Measurements from ENCODE around the gene PIEZO2.

PIEZO2 gene

DNA sequence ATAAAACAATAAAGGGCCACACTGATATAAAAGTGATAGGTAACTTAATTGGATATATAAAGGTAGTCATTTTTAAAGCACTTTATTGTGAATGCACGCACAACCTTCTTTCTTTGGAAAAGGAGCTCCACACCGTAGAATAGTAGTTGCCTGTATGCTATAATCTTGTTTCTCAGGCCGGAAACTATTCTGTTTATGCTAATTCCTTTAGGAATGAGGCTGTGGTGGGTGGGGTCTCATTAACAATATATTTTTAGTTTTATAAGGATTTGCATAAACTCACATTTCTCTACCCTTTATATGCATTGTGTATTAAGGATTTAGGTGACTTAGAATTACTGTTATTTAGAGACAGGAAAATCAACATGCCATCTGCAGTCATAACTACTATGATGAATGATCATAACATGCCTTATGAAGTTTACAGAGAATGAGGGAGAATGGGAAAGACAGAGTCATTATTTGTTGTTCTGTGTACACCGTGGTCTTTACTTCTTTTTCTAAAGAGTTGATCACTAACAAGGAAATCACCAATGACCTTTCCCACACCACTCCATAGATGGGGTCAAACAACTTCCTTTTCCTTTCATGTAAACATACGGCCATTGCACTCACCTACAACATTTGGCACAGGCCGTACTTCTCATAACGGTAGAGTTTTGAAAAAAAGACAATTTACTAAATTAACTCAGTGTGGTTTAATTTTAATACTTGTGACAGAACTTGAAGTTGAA lies 84.5 kb downstream of the PIEZO2 start:
- H3K27ac ChIP-seq: no peak overlapping the region
- TF ChIP-seq, protein P1, sequence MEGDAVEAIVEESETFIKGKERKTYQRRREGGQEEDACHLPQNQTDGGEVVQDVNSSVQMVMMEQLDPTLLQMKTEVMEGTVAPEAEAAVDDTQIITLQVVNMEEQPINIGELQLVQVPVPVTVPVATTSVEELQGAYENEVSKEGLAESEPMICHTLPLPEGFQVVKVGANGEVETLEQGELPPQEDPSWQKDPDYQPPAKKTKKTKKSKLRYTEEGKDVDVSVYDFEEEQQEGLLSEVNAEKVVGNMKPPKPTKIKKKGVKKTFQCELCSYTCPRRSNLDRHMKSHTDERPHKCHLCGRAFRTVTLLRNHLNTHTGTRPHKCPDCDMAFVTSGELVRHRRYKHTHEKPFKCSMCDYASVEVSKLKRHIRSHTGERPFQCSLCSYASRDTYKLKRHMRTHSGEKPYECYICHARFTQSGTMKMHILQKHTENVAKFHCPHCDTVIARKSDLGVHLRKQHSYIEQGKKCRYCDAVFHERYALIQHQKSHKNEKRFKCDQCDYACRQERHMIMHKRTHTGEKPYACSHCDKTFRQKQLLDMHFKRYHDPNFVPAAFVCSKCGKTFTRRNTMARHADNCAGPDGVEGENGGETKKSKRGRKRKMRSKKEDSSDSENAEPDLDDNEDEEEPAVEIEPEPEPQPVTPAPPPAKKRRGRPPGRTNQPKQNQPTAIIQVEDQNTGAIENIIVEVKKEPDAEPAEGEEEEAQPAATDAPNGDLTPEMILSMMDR (conservative IDR thresholded peaks at IDR 0.05): no peak
- TF ChIP-seq ZFX (IDR thresholded peaks at IDR 0.05): no peak

DNA sequence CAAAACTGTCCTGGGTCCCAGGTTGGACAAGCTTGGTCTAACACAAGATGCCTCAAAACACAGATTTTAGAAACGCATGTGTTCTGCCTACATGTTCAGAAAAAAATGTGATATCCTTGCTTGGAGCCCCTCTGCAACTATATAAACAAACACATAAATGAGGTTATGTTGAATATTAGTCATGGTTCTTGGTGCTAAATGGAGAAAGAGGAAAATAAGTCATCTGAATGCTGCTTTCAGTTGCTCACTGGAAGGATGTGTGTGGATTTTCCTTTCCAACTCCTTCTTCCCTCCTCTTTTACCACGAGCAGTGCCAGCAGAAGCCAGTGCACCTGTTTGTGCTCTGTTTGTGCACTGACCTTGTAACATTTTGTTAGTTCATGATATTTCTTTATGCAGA lies 85.3 kb downstream of the PIEZO2 start:
- TF ChIP-seq, protein P1 (conservative IDR thresholded peaks at IDR 0.05): no peak
- TF ChIP-seq ZFX (IDR thresholded peaks at IDR 0.05): no peak
- H3K27ac ChIP-seq: no peak overlapping the region

DNA sequence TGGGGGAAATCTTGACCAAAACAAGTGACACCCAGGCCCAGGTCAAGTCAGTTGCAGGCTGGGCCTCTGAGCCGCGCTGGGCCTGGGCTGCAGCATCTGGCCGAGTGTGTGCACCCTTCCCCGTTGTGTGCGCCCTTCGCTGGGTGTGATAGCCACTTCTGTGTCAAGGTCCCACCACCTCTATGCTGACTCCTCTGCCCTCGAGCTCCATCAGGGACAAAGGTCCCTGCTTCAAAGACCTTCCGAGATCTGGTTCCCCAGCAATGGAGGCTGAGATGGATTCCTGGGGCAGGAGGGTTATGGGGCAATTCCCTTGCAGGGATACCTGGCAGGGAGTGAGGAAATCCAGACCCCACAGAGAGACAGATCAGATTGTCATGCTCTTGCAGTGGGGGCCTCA lies 93.6 kb downstream of the PIEZO2 start:
- TF ChIP-seq, protein P1 (conservative IDR thresholded peaks at IDR 0.05): no peak
- no peak for TF ChIP-seq ZFX (IDR thresholded peaks at IDR 0.05)
- no peak overlapping the region for H3K27ac ChIP-seq

DNA sequence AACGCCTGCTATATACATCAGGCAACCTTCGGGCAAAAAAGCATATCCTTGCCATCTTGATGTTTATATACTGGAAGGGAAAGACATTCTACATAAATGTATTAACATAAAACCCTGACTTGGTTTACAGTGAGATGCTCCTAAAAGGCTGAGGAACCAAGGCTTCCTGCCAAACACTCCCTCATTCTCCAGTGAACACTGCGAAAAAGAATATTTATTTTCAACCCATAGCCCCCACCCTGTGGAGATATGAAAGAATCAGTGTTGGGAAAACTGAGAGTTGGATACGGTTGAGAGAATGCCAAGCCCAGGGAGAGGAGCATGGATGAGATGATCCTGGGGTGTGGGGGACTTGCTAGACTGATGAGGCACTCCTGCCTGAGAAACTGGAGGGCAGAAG lies 94.9 kb downstream of the PIEZO2 start:
- no peak overlapping the region for H3K27ac ChIP-seq

DNA sequence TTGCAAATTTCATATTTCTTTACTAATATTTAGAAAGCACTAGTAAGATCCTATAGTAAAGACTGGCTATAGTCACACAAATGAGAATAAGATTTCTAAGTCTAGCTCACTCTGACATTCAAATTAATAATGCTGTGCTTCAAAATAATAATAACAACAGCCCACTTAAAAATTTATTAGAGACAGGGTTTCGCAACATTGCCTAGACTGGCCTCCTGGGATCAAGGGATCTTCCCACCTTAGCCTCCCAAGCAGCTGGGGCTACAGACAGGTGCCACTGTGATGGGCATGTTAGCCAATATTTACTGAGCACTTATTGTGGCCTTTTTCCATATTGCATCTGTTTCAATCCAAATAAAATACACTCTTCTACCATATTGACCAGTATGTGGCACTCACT lies 96.1 kb downstream of the PIEZO2 start:
- TF ChIP-seq ZFX (IDR thresholded peaks at IDR 0.05): no peak
- TF ChIP-seq, protein P1 (conservative IDR thresholded peaks at IDR 0.05): no peak
- H3K27ac ChIP-seq: no peak overlapping the region

More for the DNA sequence above, 94.9 kb downstream of the PIEZO2 start:
- TF ChIP-seq, protein P1 (conservative IDR thresholded peaks at IDR 0.05): no peak
- no peak for TF ChIP-seq ZFX (IDR thresholded peaks at IDR 0.05)

DNA sequence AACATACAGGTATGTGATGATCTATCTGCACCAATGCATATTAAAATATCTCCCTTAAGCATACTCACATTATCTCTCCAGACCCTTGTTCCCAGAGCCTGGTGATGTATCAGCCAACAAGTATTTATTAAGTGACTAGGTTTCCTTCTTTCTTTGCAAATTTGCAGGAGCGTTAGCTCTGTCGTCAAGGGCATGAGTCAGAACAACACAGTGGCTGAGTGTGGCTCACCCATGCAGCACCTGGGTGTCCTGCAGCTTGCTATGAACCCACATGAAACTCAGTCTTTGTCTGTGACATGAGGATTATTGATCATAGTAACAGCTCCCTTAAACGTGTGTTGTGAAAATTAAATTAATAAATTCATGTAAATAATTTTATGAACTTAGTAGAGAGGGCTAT lies 96.6 kb downstream of the PIEZO2 start:
- no peak overlapping the region for H3K27ac ChIP-seq
- no peak for TF ChIP-seq ZFX (IDR thresholded peaks at IDR 0.05)
- TF ChIP-seq, protein P1 (conservative IDR thresholded peaks at IDR 0.05): no peak

DNA sequence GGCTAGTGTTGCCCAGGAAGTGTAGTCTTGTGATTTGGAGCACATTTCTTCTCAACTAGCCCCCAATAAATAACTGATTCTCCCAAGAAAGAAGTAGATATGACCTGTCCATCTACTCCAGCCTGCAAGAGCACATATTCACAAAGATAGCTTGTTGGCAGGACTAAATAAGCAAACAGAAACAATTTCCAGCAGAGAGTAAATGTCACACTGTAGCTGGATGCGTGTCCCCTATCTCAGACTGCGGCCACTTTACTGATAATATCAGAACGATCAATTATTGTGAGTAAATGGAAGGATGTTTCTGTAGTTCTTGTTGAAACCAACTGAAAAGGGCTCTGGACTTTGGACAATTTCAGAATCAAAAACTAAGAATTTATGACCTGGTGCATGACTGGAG lies 97.9 kb downstream of the PIEZO2 start:
- TF ChIP-seq, protein P1 (conservative IDR thresholded peaks at IDR 0.05): no peak
- TF ChIP-seq ZFX (IDR thresholded peaks at IDR 0.05): no peak
- no peak overlapping the region for H3K27ac ChIP-seq

Measured in C4-2B (cell line).